VCaP (cell line): ENCODE data around the gene CDH2.

Experiments
- H3K27ac ChIP-seq: fragments of 450-650 bp; 2 replicates; pipeline ENCODE4 v1.5.1; 2017
- CTCF ChIP-seq: fragments of 450-650 bp; conservative IDR thresholded peaks from 2 replicates; pipeline ENCODE4 v1.5.1; 2017; ENCODE audit warnings: mild to moderate bottlenecking, moderate library complexity

CDH2 gene

GRCh38 chr18:28126768-28127167 is 50.2 kb downstream of the CDH2 start:
- peak overlapping the region; percentile 64 for H3K27ac ChIP-seq
- TF ChIP-seq CTCF, result no peak

GRCh38 chr18:28125051-28125450 is 51.9 kb downstream of the CDH2 start:
- no peak for TF ChIP-seq CTCF
- no peak overlapping the region for H3K27ac ChIP-seq

- H3K27ac ChIP-seq, result no peak overlapping the region
These were observed 52.5 kb downstream of the CDH2 start for GRCh38 chr18:28124131-28125029.

GRCh38 chr18:28123401-28124030 is 53.4 kb downstream of the CDH2 start:
- H3K27ac ChIP-seq, result no peak overlapping the region
- TF ChIP-seq CTCF, result no peak

More at GRCh38 chr18:28124131-28125029, 52.5 kb downstream of the CDH2 start:
- no peak for TF ChIP-seq CTCF

- no peak overlapping the region for H3K27ac ChIP-seq
- no peak for TF ChIP-seq CTCF
These were observed 56.0 kb downstream of the CDH2 start for GRCh38 chr18:28120828-28121515.

- no peak overlapping the region for H3K27ac ChIP-seq
- no peak for TF ChIP-seq CTCF
These were observed 60.5 kb downstream of the CDH2 start for GRCh38 chr18:28116461-28116860.

GRCh38 chr18:28115149-28115550 is 61.8 kb downstream of the CDH2 start:
- H3K27ac ChIP-seq, result no peak overlapping the region
- TF ChIP-seq CTCF, result no peak
